A673 (cell line): ENCODE data around the gene CARMIL1. TPM values are rescaled to one million over a fixed set of nuclear protein-coding genes. Genes with fewer than 3 reads are reported as not detected.

Source experiments
- BruUV-seq: library from RNA; stranded (reverse); fragments of 400-500 nt; replicated peaks from 2 replicates; lab custom pipeline; 2021; lab: Mats Ljungman, UMichigan
- CTCF ChIA-PET: fragments of 300-600 bp; sonication (Branson Sonifier 250); formaldehyde crosslinking; loops from one replicate; lab custom pipeline; 2022; ENCODE audit warnings: antibody characterized with exemption; lab: Charles Lee
- POLR2A ChIA-PET: fragments of 300-600 bp; sonication (Branson Sonifier 250); formaldehyde crosslinking; loops from one replicate; lab custom pipeline; 2022; ENCODE audit warnings: antibody characterized with exemption; ENCODE audit not compliant: low non-redundant PET; lab: Charles Lee
- DNase-seq: peaks from one replicate; pipeline ENCODE4 v3.0.0-alpha.2; 2015; ENCODE audit warnings: low spot score
- H3K27ac ChIP-seq: fragments of 200-600 bp; sonication (generic); 2 replicates; pipeline ENCODE4 v1.5.1; 2016; ENCODE audit warnings: mixed run types, low read depth, mild to moderate bottlenecking, mixed read lengths, antibody characterized with exemption, low read length; ENCODE audit not compliant: poor library complexity, severe bottlenecking
- H3K27me3 ChIP-seq: fragments of 200-600 bp; sonication (generic); replicated peaks from 2 replicates; pipeline ENCODE4 v1.6.1; 2017; ENCODE audit warnings: mixed run types, low read depth, mild to moderate bottlenecking, mixed read lengths, antibody characterized with exemption, low read length; ENCODE audit not compliant: insufficient read depth, poor library complexity
- H3K36me3 ChIP-seq: fragments of 200-600 bp; sonication (generic); 2 replicates; pipeline ENCODE4 v1.6.1; 2016; ENCODE audit warnings: mixed run types, mild to moderate bottlenecking, mixed read lengths, antibody characterized with exemption, low read length; ENCODE audit not compliant: insufficient read depth, poor library complexity, severe bottlenecking
- H3K4me1 ChIP-seq: fragments of 200-600 bp; sonication (generic); 2 replicates; pipeline ENCODE4 v1.6.1; 2017; ENCODE audit warnings: mixed run types, mild to moderate bottlenecking, mixed read lengths, antibody characterized with exemption, low read length; ENCODE audit not compliant: insufficient read depth, poor library complexity, severe bottlenecking
- H3K4me3 ChIP-seq: fragments of 200-600 bp; sonication (generic); 2 replicates; pipeline ENCODE4 v1.5.1; 2016; ENCODE audit warnings: low read depth, mixed run types, mild to moderate bottlenecking, mixed read lengths, low read length; ENCODE audit not compliant: poor library complexity, severe bottlenecking
- H3K9me3 ChIP-seq: fragments of 200-600 bp; sonication (generic); 2 replicates; pipeline ENCODE4 v1.6.1; 2016; ENCODE audit warnings: mixed run types, low read depth, mild to moderate bottlenecking, mixed read lengths, antibody characterized with exemption, low read length; ENCODE audit not compliant: poor library complexity, severe bottlenecking
- EZH2 ChIP-seq: fragments of 200-600 bp; sonication (generic); IDR thresholded peaks from 2 replicates; pipeline ENCODE4 v1.6.1; 2017; ENCODE audit warnings: borderline replicate concordance, low read depth, mild to moderate bottlenecking, mixed read lengths, antibody characterized with exemption, low read length; ENCODE audit not compliant: poor library complexity, severe bottlenecking
- intact Hi-C: fragments of 100-400 bp; cut with micrococcal nuclease; formaldehyde crosslinking; loops from one replicate; pipeline ENCODE4 v1.10.0; 2022; ENCODE audit not compliant: unreplicated experiment
- total RNA-seq: library from RNA; stranded (reverse); gene quantifications from 2 replicates; pipeline ENCODE4 v1.2.3, GENCODE V29; 2021
- TF ChIP-seq, protein P1 (sequence below): fragments of 300-800, 200-600 bp; sonication (generic); conservative IDR thresholded peaks from 2 replicates; pipeline ENCODE4 v1.5.1; 2017; ENCODE audit warnings: low read depth, mild to moderate bottlenecking, antibody characterized with exemption, low read length, moderate library complexity, mixed read lengths

CARMIL1 gene
- total RNA-seq, 1 experiment from 2014 or later = 7.2 TPM

DNA sequence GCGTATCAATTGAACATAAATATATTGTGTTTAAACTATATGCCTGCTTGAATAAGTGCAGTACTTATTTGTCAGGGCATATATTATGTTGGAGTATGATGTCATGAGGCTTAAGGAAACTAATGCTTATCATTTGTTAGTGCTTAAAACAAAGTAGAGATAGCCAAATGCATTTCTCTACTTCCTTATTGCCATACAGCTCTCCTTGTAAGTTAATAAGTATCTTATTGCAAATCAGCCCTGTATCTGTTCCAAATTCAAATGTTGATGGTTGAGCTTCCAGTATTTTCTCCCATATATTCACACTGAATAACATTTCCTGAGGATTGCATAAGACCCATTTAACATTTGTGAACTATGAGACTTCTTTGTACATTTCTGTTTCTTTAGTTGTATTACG is 57.8 kb downstream of the CARMIL1 start:
- POLR2A ChIA-PET = interaction anchor here (0.5 kb wide), 1 partner anchor 57 kb away, joined by 3 read pairs; no protein-coding TSS in a partner anchor

DNA sequence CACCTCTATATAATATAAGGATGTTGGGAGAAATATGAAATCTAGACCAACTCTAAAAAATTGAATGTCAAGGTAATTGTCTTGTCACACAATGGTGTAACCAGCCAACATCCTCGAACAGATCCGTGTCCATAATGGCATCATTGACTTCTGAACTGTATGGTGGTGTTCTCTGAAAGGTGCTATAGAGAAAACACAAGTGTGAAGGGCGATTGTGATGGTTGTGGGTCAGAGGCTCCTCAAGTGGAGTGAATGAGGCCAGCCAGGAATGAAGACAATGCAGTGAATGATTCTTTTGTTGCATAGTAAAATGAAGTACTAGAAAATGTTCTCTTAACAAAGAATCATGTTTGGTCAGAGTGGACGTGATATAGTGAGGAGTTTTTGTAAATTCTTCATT is 58.3 kb downstream of the CARMIL1 start:
- no peaks in the 10 kb centered on the region for H3K27me3 ChIP-seq
- H3K4me1 ChIP-seq = peaks cover 41% of the 10 kb centered on the region
- H3K27ac ChIP-seq = no peak overlapping the region
- CTCF ChIA-PET = no interaction called here
- no TSS peak for BruUV-seq
- H3K36me3 ChIP-seq = no peaks in the 10 kb centered on the region
- TF ChIP-seq, protein P1, sequence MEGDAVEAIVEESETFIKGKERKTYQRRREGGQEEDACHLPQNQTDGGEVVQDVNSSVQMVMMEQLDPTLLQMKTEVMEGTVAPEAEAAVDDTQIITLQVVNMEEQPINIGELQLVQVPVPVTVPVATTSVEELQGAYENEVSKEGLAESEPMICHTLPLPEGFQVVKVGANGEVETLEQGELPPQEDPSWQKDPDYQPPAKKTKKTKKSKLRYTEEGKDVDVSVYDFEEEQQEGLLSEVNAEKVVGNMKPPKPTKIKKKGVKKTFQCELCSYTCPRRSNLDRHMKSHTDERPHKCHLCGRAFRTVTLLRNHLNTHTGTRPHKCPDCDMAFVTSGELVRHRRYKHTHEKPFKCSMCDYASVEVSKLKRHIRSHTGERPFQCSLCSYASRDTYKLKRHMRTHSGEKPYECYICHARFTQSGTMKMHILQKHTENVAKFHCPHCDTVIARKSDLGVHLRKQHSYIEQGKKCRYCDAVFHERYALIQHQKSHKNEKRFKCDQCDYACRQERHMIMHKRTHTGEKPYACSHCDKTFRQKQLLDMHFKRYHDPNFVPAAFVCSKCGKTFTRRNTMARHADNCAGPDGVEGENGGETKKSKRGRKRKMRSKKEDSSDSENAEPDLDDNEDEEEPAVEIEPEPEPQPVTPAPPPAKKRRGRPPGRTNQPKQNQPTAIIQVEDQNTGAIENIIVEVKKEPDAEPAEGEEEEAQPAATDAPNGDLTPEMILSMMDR = no peak
- TF ChIP-seq EZH2 = no peak
- no peaks in the 10 kb centered on the region for H3K9me3 ChIP-seq
- intact Hi-C loops = no loop called here
- POLR2A ChIA-PET = no interaction called here
- H3K4me3 ChIP-seq = no peak overlapping the region
- no peak for DNase-seq

More for the DNA sequence above, 57.8 kb downstream of the CARMIL1 start:
- CTCF ChIA-PET = no interaction called here
- Histone ChIP-seq H3K36me3 (no peaks in the 10 kb centered on the region), H3K4me1 (peaks cover 37% of the 10 kb centered on the region), H3K9me3 (no peaks in the 10 kb centered on the region), H3K27ac (no peak overlapping the region), H3K4me3 (no peak overlapping the region), H3K27me3 (no peaks in the 10 kb centered on the region)
- TF ChIP-seq, protein P1 = no peak
- TF ChIP-seq EZH2 = no peak
- no peak for DNase-seq
- no TSS peak for BruUV-seq
- intact Hi-C loops = no loop called here

DNA sequence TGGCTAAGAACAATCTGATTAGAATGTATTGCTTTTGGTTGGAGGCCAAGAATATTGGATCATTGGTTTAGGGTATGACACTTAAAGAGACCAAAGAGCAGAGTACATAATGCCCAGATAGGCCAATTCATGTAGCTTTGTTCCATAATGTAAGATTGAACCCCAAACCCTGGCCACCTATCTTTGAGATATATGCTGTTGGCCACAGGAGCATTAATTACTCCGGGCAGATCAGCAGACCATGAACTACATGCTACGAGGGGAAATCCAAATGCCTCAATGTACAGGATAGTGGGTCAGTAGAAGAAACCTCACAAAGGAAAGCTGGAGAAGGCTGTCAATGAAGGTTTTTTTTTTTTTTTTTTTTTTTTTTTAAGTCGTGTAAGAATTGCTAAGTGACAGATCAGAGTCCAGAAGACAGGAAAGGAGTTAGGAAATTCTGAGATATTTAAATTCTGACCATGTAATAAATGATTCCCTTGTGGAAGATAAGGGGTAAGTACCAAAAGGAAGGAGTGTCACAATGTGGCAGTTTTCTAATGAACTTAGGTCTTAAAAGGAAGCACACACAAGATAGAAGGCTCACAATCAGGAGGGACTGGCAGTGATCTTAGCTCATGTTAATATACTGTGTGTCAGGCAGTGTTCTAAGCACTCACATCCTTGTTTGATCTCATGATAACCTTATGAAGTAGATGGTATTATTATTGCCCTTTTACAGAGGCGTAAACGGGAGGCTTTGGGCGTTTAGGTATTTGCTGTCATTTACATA is 61.4 kb downstream of the CARMIL1 start:
- intact Hi-C loops = no loop called here
- Histone ChIP-seq H3K36me3 (no peaks in the 10 kb centered on the region), H3K27me3 (no peaks in the 10 kb centered on the region), H3K4me3 (no peak overlapping the region), H3K27ac (no peak overlapping the region), H3K9me3 (no peaks in the 10 kb centered on the region), H3K4me1 (peaks cover 41% of the 10 kb centered on the region)
- ChIA-PET CTCF (no interaction called here), POLR2A (no interaction called here)
- no TSS peak for BruUV-seq
- no peak for DNase-seq
- TF ChIP-seq, protein P1 = no peak
- no peak for TF ChIP-seq EZH2
